NT2/D1 (cell line): ENCODE data around the gene EDRF1.

Experiments
- DNase-seq: peaks from one replicate; pipeline ENCODE4 v3.0.0-alpha.2; 2011; ENCODE audit warnings: low read depth, low spot score
- H3K27me3 ChIP-seq: 2 replicates; pipeline ENCODE4 v1.6.0; 2011; ENCODE audit warnings: mild to moderate bottlenecking; ENCODE audit not compliant: insufficient read length, insufficient read depth
- H3K36me3 ChIP-seq: 2 replicates; pipeline ENCODE4 v1.6.1; 2011; ENCODE audit warnings: mild to moderate bottlenecking, low read length, mixed read lengths; ENCODE audit not compliant: insufficient read depth, insufficient read length
- H3K4me1 ChIP-seq: 2 replicates; pipeline ENCODE4 v1.5.1; 2011; ENCODE audit not compliant: insufficient read depth, insufficient read length
- H3K4me3 ChIP-seq: 2 replicates; pipeline ENCODE4 v1.5.1; 2011; ENCODE audit warnings: low read depth; ENCODE audit not compliant: insufficient read length
- H3K9ac ChIP-seq: 2 replicates; pipeline ENCODE4 v1.6.0; 2011; ENCODE audit warnings: low read depth; ENCODE audit not compliant: insufficient read length
- H3K9me3 ChIP-seq: 2 replicates; pipeline ENCODE4 v1.5.1; 2011; ENCODE audit warnings: mild to moderate bottlenecking, low read length; ENCODE audit not compliant: insufficient read depth
- SUZ12 ChIP-seq: IDR thresholded peaks from 2 replicates; pipeline ENCODE4 v1.6.1; 2011; ENCODE audit not compliant: insufficient read length, insufficient read depth; ENCODE audit errors: extremely low read depth
- YY1 ChIP-seq: IDR thresholded peaks from 2 replicates; pipeline ENCODE4 v1.6.1; 2011; ENCODE audit not compliant: insufficient read length, insufficient read depth
- ZNF274 ChIP-seq: IDR thresholded peaks from 2 replicates; pipeline ENCODE4 v1.6.1; 2011; ENCODE audit warnings: mild to moderate bottlenecking, low read depth, low read length

EDRF1 gene

GRCh38 chr10:125782616-125783015 is 63.1 kb downstream of the EDRF1 start:
- H3K27me3 ChIP-seq: no peaks in the 10 kb centered on the region
- DNase-seq: no peak
- H3K36me3 ChIP-seq: peaks cover under 1% of the 10 kb centered on the region
- peaks cover 2% of the 10 kb centered on the region for H3K4me1 ChIP-seq
- no peak overlapping the region for H3K9ac ChIP-seq
- no peak overlapping the region for H3K4me3 ChIP-seq
- no peak for TF ChIP-seq SUZ12
- no peak for TF ChIP-seq YY1
- no peak for TF ChIP-seq ZNF274
- no peaks in the 10 kb centered on the region for H3K9me3 ChIP-seq

- Histone ChIP-seq H3K4me1 (peaks cover 2% of the 10 kb centered on the region), H3K27me3 (no peaks in the 10 kb centered on the region), H3K36me3 (peaks cover 3% of the 10 kb centered on the region), H3K9me3 (no peaks in the 10 kb centered on the region), H3K4me3 (no peak overlapping the region), H3K9ac (no peak overlapping the region)
- DNase-seq: no peak
- TF ChIP-seq SUZ12: no peak
- no peak for TF ChIP-seq YY1
- no peak for TF ChIP-seq ZNF274
Measured at GRCh38 chr10:125783408-125783807, 63.9 kb downstream of the EDRF1 start.

GRCh38 chr10:125783957-125784356 is 64.4 kb downstream of the EDRF1 start:
- no peak overlapping the region for H3K9ac ChIP-seq
- no peak for TF ChIP-seq SUZ12
- TF ChIP-seq ZNF274: no peak
- TF ChIP-seq YY1: no peak
- no peak overlapping the region for H3K4me3 ChIP-seq
- DNase-seq: no peak
- peaks cover 2% of the 10 kb centered on the region for H3K4me1 ChIP-seq
- H3K36me3 ChIP-seq: peaks cover 9% of the 10 kb centered on the region
- H3K9me3 ChIP-seq: no peaks in the 10 kb centered on the region
- H3K27me3 ChIP-seq: no peaks in the 10 kb centered on the region

- Histone ChIP-seq H3K9ac (no peak overlapping the region), H3K9me3 (no peaks in the 10 kb centered on the region), H3K4me1 (peaks cover 2% of the 10 kb centered on the region), H3K4me3 (no peak overlapping the region), H3K36me3 (peaks cover 17% of the 10 kb centered on the region), H3K27me3 (no peaks in the 10 kb centered on the region)
- TF ChIP-seq YY1 (no peak), ZNF274 (no peak), SUZ12 (no peak)
- no peak for DNase-seq
Measured at GRCh38 chr10:125785791-125786190, 66.3 kb downstream of the EDRF1 start.

- no peak for DNase-seq
- no peaks in the 10 kb centered on the region for H3K4me1 ChIP-seq
- no peaks in the 10 kb centered on the region for H3K9me3 ChIP-seq
- H3K4me3 ChIP-seq: no peak overlapping the region
- no peaks in the 10 kb centered on the region for H3K27me3 ChIP-seq
- H3K9ac ChIP-seq: no peak overlapping the region
- TF ChIP-seq ZNF274 (no peak), SUZ12 (no peak), YY1 (no peak)
- H3K36me3 ChIP-seq: peaks cover 30% of the 10 kb centered on the region
Measured at GRCh38 chr10:125788156-125789034, 68.9 kb downstream of the EDRF1 start.

GRCh38 chr10:125792342-125793300 is 73.1 kb downstream of the EDRF1 start:
- Histone ChIP-seq H3K9ac (no peak overlapping the region), H3K9me3 (no peaks in the 10 kb centered on the region), H3K27me3 (no peaks in the 10 kb centered on the region), H3K36me3 (peaks cover 65% of the 10 kb centered on the region), H3K4me1 (no peaks in the 10 kb centered on the region), H3K4me3 (no peak overlapping the region)
- TF ChIP-seq YY1 (no peak), SUZ12 (no peak), ZNF274 (no peak)
- DNase-seq: no peak
